8988T (cell line): ENCODE measurements around the gene CD99.
"Not testable (repeated sequence)": the region's sequence is repeated elsewhere in the genome, so short reads cannot be mapped to it uniquely, and the experiment has no call there.

Source experiments
- DNase-seq: peaks from one replicate; pipeline ENCODE4 v3.0.0; 2011

Gene CD99

GRCh38 chrX:2780472-2781225, 89.6 kb downstream of the CD99 start:
- not testable (repeated sequence) for DNase-seq

GRCh38 chrX:2781226-2781571, 90.1 kb downstream of the CD99 start:
- DNase-seq: no peak

DNA sequence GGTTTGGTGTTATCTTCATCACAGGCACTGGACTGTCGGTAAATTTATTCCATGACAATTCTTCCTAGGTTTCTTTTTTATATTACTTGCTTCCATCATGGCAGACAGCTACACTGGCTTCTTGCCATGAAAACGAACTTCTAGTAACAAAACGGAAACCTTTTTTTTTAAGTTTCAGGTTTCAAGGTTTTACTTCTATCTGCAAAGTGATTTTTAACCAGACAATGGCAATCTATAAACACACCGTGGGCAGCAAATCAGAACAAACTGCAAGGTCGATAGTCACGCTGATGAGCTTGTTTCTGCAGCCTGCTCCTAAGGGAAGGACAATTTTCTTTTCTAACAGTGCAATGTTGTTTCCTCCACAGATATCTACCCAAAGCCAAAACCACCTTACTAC, 90.6 kb downstream of the CD99 start:
- DNase-seq: no peak

- no peak for DNase-seq
Observed at GRCh38 chrX:2782171-2782570, 91.1 kb downstream of the CD99 start.

- no peak for DNase-seq
Observed at GRCh38 chrX:2782778-2783177, 91.7 kb downstream of the CD99 start.

- no peak for DNase-seq
Observed at GRCh38 chrX:2784026-2784425, 92.9 kb downstream of the CD99 start.

DNA sequence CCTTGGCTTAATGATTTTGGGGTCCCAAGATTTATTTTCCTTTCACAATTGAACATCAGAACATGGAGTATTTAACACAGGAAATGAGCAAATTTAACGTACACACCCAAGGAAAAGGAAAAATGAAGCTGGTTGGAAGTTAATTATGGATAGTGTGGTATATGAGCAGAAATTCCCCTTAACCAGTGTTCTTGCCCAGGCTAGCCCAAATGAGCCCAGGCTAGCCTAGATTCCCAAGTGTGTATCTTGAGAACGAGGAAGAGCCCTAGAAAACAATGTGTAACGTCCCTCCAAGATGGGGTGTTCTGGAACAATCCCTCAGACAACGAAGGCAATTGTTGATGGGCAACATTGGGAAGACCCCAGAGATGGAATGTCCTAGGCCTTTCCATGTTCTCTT, 94.4 kb downstream of the CD99 start:
- DNase-seq: no peak

- DNase-seq: no peak
Observed at GRCh38 chrX:2788980-2789379, 97.9 kb downstream of the CD99 start.

GRCh38 chrX:2789569-2789968, 98.5 kb downstream of the CD99 start:
- no peak for DNase-seq
